GM23338 (cell line): ENCODE results near the gene SETD1B. TPM values are rescaled to one million over a fixed set of nuclear protein-coding genes. Genes with fewer than 3 reads are reported as not detected.

Experiments used
- ATAC-seq: fragments of 200-7000 bp; cut with Tn5 transposase; 3 replicates; pipeline ENCODE4 v1.9.1; 2020
- DNase-seq: peaks from one replicate; pipeline ENCODE4 v3.0.0-alpha.2; 2015; ENCODE audit warnings: low spot score
- H2AFZ ChIP-seq: fragments of 200-600 bp; sonication (generic); 2 replicates; pipeline ENCODE4 v1.8.0; 2016; ENCODE audit warnings: antibody characterized with exemption, mild to moderate bottlenecking, moderate library complexity
- H3F3A ChIP-seq: fragments of 200-600 bp; sonication (generic); replicated peaks from 2 replicates; pipeline ENCODE4 v1.8.0; 2017; ENCODE audit warnings: antibody characterized with exemption, mixed run types, low read depth
- H3K27ac ChIP-seq: fragments of 200-600 bp; sonication (generic); 2 replicates; pipeline ENCODE4 v1.6.1; 2016; ENCODE audit warnings: low read depth
- H3K27me3 ChIP-seq: fragments of 200-600 bp; sonication (generic); 2 replicates; pipeline ENCODE4 v1.8.0; 2016; ENCODE audit warnings: mild to moderate bottlenecking, mixed run types, moderate library complexity; ENCODE audit not compliant: insufficient read depth
- H3K36me3 ChIP-seq: fragments of 200-600 bp; sonication (generic); 2 replicates; pipeline ENCODE4 v1.8.0; 2016; ENCODE audit warnings: mild to moderate bottlenecking; ENCODE audit not compliant: insufficient read depth
- H3K4me1 ChIP-seq: fragments of 200-600 bp; sonication (generic); 2 replicates; pipeline ENCODE4 v1.8.0; 2016; ENCODE audit warnings: mild to moderate bottlenecking, moderate library complexity; ENCODE audit not compliant: insufficient read depth
- H3K4me2 ChIP-seq: fragments of 200-600 bp; sonication (generic); 2 replicates; pipeline ENCODE4 v1.7.1; 2017; ENCODE audit warnings: mixed run types
- H3K4me3 ChIP-seq: fragments of 200-600 bp; sonication (generic); 2 replicates; pipeline ENCODE4 v1.6.1; 2016; ENCODE audit warnings: mixed run types
- H3K79me2 ChIP-seq: fragments of 200-600 bp; sonication (generic); replicated peaks from 2 replicates; pipeline ENCODE4 v1.8.0; 2017; ENCODE audit warnings: mild to moderate bottlenecking; ENCODE audit not compliant: insufficient read depth
- H3K9me2 ChIP-seq: fragments of 200-600 bp; sonication (generic); 2 replicates; pipeline ENCODE4 v1.8.0; 2017; ENCODE audit not compliant: insufficient read depth
- H4K20me1 ChIP-seq: fragments of 200-600 bp; sonication (generic); replicated peaks from 2 replicates; pipeline ENCODE4 v1.8.0; 2017; ENCODE audit warnings: mild to moderate bottlenecking; ENCODE audit not compliant: insufficient read depth
- H3K27ac Mint-ChIP-seq: 2 replicates; pipeline ENCODE4 v1.8.0; 2020; ENCODE audit warnings: inconsistent platforms, mild to moderate bottlenecking, moderate library complexity, mixed read lengths
- H3K27me3 Mint-ChIP-seq: 3 replicates; pipeline ENCODE4 v1.8.0; 2022; ENCODE audit warnings: low read depth, mild to moderate bottlenecking, moderate library complexity, mixed read lengths, inconsistent platforms; ENCODE audit not compliant: insufficient read depth, poor library complexity
- H3K36me3 Mint-ChIP-seq: 3 replicates; pipeline ENCODE4 v1.8.0; 2021; ENCODE audit warnings: low read depth, mild to moderate bottlenecking, inconsistent platforms, moderate library complexity, mixed read lengths
- H3K4me1 Mint-ChIP-seq: 3 replicates; pipeline ENCODE4 v1.8.0; 2020; ENCODE audit warnings: mild to moderate bottlenecking, inconsistent platforms, mixed read lengths
- H3K4me3 Mint-ChIP-seq: 3 replicates; pipeline ENCODE4 v1.8.0; 2021; ENCODE audit warnings: moderate library complexity, mild to moderate bottlenecking, inconsistent platforms, mixed read lengths
- H3K9me3 Mint-ChIP-seq: 3 replicates; pipeline ENCODE4 v1.8.0; 2020; ENCODE audit warnings: moderate library complexity, mild to moderate bottlenecking, inconsistent platforms, mixed read lengths
- CREB1 ChIP-seq: fragments of 250-450 bp; sonication (Bioruptor Pico); IDR thresholded peaks from 2 replicates; pipeline ENCODE4 v1.5.0; 2020; ENCODE audit warnings: low read depth, mild to moderate bottlenecking, moderate library complexity
- ETS1 ChIP-seq: IDR thresholded peaks from 2 replicates; pipeline ENCODE4 v1.6.1; 2016; ENCODE audit warnings: antibody characterized with exemption
- EZH2 ChIP-seq: fragments of 200-600 bp; sonication (generic); IDR thresholded peaks from one replicate; pipeline ENCODE4 v1.8.0; 2017; ENCODE audit warnings: antibody characterized with exemption, mild to moderate bottlenecking, low read depth; ENCODE audit not compliant: unreplicated experiment
- EZH2phosphoT487 ChIP-seq: fragments of 200-600 bp; sonication (generic); IDR thresholded peaks from one replicate; pipeline ENCODE4 v1.8.1; 2018; ENCODE audit warnings: antibody characterized with exemption; ENCODE audit not compliant: unreplicated experiment
- POLR2AphosphoS5 ChIP-seq: IDR thresholded peaks from 2 replicates; pipeline ENCODE4 v1.6.1; 2016; ENCODE audit warnings: antibody characterized with exemption, low read depth
- STAT1 ChIP-seq: IDR thresholded peaks from one replicate; pipeline ENCODE4 v1.6.1; 2016; ENCODE audit warnings: antibody characterized with exemption; ENCODE audit not compliant: unreplicated experiment
- ZNF462 ChIP-seq: fragments of 250-450 bp; sonication (Bioruptor Pico); IDR thresholded peaks from 2 replicates; pipeline ENCODE4 v1.5.0; 2020; ENCODE audit warnings: mild to moderate bottlenecking, moderate library complexity
- polyA plus RNA-seq: library from polyadenylated mRNA; unstranded; fragments of >200 nt; fragmentation: Nextera tagmentation; extraction: Ambion mirVana; gene quantifications from 2 replicates; pipeline ENCODE4 v1.2.1, GENCODE V29; 2016
- total RNA-seq: library from RNA; depleted of rRNA; stranded (reverse); fragments of >200 nt; shearing (Covaris generic); gene quantifications from 2 replicates; pipeline ENCODE4 v1.2.3, GENCODE V29; 2014
- TF ChIP-seq, protein P1 (sequence below): IDR thresholded peaks from one replicate; pipeline ENCODE4 v1.6.1; 2018; ENCODE audit warnings: antibody characterized with exemption; ENCODE audit not compliant: unreplicated experiment
- TF ChIP-seq, protein P2 (sequence below), 2 experiments: fragments of 200-600 bp in 1 of 2; sonication (generic) in 1 of 2; conservative IDR thresholded peaks; 2 replicates each; pipeline versions ENCODE4 v1.5.1 to v1.6.1; 2016 to 2017; ENCODE audit warnings: antibody characterized with exemption in 2 of 2, low read depth in 2 of 2, mild to moderate bottlenecking in 2 of 2, moderate library complexity in 1 of 2

Gene SETD1B
- total and polyA plus RNA-seq, 2 experiments from 2014 or later: 3.1 to 8.7 TPM

DNA sequence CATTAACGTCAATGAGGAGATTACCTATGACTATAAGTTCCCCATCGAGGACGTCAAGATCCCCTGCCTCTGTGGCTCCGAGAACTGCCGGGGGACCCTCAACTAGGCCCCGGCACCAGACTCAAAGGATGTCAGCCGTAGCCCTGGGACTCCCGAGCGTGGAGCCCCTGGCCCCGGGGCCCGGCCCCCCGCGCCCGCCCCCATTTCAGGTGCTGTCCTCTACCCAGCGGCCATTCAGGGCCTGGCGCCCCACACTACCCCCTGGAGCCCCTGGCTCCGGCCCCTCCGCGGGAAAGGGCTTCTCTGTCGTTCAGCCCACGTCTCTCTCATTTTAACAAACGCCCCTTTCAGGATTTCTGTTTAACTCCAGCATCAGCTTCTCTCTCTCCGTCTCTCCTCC, 26.3 kb downstream of the SETD1B start:
- H3K4me1 ChIP-seq: no peaks in the 10 kb centered on the region
- H3K9me2 ChIP-seq: no peaks in the 10 kb centered on the region
- H3K4me3 Mint-ChIP-seq: no peak overlapping the region
- H3K27me3 ChIP-seq: no peaks in the 10 kb centered on the region
- no peaks in the 10 kb centered on the region for H3K27me3 Mint-ChIP-seq
- no peak overlapping the region for H3K27ac ChIP-seq
- no peaks in the 10 kb centered on the region for H3K9me3 Mint-ChIP-seq
- no peak overlapping the region for H3K4me2 ChIP-seq
- no peak overlapping the region for H3K4me3 ChIP-seq
- peaks cover 53% of the 10 kb centered on the region for H3K36me3 Mint-ChIP-seq
- ATAC-seq (no peak), DNase-seq (no peak)
- peaks cover 5% of the 10 kb centered on the region; the same call in 2 of the 3 replicates for H3K4me1 Mint-ChIP-seq
- H3K27ac Mint-ChIP-seq: no peak overlapping the region
- H2AFZ ChIP-seq: no peak overlapping the region
- TF ChIP-seq CREB1 (CRISPR knock-in tag): no peak
- TF ChIP-seq, protein P1, sequence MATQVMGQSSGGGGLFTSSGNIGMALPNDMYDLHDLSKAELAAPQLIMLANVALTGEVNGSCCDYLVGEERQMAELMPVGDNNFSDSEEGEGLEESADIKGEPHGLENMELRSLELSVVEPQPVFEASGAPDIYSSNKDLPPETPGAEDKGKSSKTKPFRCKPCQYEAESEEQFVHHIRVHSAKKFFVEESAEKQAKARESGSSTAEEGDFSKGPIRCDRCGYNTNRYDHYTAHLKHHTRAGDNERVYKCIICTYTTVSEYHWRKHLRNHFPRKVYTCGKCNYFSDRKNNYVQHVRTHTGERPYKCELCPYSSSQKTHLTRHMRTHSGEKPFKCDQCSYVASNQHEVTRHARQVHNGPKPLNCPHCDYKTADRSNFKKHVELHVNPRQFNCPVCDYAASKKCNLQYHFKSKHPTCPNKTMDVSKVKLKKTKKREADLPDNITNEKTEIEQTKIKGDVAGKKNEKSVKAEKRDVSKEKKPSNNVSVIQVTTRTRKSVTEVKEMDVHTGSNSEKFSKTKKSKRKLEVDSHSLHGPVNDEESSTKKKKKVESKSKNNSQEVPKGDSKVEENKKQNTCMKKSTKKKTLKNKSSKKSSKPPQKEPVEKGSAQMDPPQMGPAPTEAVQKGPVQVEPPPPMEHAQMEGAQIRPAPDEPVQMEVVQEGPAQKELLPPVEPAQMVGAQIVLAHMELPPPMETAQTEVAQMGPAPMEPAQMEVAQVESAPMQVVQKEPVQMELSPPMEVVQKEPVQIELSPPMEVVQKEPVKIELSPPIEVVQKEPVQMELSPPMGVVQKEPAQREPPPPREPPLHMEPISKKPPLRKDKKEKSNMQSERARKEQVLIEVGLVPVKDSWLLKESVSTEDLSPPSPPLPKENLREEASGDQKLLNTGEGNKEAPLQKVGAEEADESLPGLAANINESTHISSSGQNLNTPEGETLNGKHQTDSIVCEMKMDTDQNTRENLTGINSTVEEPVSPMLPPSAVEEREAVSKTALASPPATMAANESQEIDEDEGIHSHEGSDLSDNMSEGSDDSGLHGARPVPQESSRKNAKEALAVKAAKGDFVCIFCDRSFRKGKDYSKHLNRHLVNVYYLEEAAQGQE: no peak
- no peak for TF ChIP-seq EZH2phosphoT487
- no peak for TF ChIP-seq POLR2AphosphoS5
- TF ChIP-seq ZNF462 (CRISPR knock-in tag): no peak
- TF ChIP-seq EZH2: no peak
- TF ChIP-seq, protein P2, sequence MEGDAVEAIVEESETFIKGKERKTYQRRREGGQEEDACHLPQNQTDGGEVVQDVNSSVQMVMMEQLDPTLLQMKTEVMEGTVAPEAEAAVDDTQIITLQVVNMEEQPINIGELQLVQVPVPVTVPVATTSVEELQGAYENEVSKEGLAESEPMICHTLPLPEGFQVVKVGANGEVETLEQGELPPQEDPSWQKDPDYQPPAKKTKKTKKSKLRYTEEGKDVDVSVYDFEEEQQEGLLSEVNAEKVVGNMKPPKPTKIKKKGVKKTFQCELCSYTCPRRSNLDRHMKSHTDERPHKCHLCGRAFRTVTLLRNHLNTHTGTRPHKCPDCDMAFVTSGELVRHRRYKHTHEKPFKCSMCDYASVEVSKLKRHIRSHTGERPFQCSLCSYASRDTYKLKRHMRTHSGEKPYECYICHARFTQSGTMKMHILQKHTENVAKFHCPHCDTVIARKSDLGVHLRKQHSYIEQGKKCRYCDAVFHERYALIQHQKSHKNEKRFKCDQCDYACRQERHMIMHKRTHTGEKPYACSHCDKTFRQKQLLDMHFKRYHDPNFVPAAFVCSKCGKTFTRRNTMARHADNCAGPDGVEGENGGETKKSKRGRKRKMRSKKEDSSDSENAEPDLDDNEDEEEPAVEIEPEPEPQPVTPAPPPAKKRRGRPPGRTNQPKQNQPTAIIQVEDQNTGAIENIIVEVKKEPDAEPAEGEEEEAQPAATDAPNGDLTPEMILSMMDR (conservative IDR thresholded peaks at IDR 0.05; ENCODE audit: low read depth in 2 of 2): no peak
- TF ChIP-seq STAT1: no peak
- no peak for TF ChIP-seq ETS1
- H3F3A ChIP-seq: peaks cover 3% of the 10 kb centered on the region; the same call in 1 of the 2 replicates
- H4K20me1 ChIP-seq: no peaks in the 10 kb centered on the region
- no peaks in the 10 kb centered on the region for H3K79me2 ChIP-seq
- no peaks in the 10 kb centered on the region for H3K36me3 ChIP-seq
